Liver (tissue), 3 donors: ENCODE data around the gene SLC6A5.

Experiments used
- GABPA ChIP-seq, 2 donors: IDR thresholded peaks in 1 of 2; conservative IDR thresholded peaks in 1 of 2; 2 replicates each; pipeline ENCODE4 v1.6.1; 2016; ENCODE audit warnings: antibody characterized with exemption in 2 of 2, mild to moderate bottlenecking in 1 of 2, moderate library complexity in 1 of 2
- HNF4A ChIP-seq, 2 donors: conservative IDR thresholded peaks; 2 replicates each; pipeline ENCODE4 v1.6.1; 2016; ENCODE audit warnings: antibody characterized with exemption in 2 of 2, mild to moderate bottlenecking in 2 of 2
- REST ChIP-seq: IDR thresholded peaks from 2 replicates; pipeline ENCODE4 v1.6.1; 2016; ENCODE audit warnings: antibody characterized with exemption, mild to moderate bottlenecking
- TF ChIP-seq, protein P1 (sequence below): fragments of 150-350 bp; IDR thresholded peaks from 2 replicates; pipeline ENCODE4 v1.5.1; 2017; ENCODE audit warnings: improper control_type of control experiment, low read depth, low read length; ENCODE audit not compliant: missing input control
- TF ChIP-seq, protein P2 (sequence below): IDR thresholded peaks from 2 replicates; pipeline ENCODE4 v1.6.1; 2016; ENCODE audit warnings: antibody characterized with exemption
- donor health status: healthy.
- donor health status: healthy.

GRCh38 chr11:20661850-20662249 lies 62.4 kb downstream of the SLC6A5 start:
- no peak for TF ChIP-seq REST
- TF ChIP-seq HNF4A (conservative IDR thresholded peaks at IDR 0.05) = no peak
- TF ChIP-seq GABPA (IDR thresholded peaks at IDR 0.05 in 1 of 2, conservative IDR thresholded peaks at IDR 0.05 in 1 of 2) = no peak
- TF ChIP-seq, protein P1, sequence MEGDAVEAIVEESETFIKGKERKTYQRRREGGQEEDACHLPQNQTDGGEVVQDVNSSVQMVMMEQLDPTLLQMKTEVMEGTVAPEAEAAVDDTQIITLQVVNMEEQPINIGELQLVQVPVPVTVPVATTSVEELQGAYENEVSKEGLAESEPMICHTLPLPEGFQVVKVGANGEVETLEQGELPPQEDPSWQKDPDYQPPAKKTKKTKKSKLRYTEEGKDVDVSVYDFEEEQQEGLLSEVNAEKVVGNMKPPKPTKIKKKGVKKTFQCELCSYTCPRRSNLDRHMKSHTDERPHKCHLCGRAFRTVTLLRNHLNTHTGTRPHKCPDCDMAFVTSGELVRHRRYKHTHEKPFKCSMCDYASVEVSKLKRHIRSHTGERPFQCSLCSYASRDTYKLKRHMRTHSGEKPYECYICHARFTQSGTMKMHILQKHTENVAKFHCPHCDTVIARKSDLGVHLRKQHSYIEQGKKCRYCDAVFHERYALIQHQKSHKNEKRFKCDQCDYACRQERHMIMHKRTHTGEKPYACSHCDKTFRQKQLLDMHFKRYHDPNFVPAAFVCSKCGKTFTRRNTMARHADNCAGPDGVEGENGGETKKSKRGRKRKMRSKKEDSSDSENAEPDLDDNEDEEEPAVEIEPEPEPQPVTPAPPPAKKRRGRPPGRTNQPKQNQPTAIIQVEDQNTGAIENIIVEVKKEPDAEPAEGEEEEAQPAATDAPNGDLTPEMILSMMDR = no peak
- TF ChIP-seq, protein P2, sequence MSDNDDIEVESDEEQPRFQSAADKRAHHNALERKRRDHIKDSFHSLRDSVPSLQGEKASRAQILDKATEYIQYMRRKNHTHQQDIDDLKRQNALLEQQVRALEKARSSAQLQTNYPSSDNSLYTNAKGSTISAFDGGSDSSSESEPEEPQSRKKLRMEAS = no peak
